ENCODE measurements around the gene COG7. TPM values are rescaled to one million over a fixed set of nuclear protein-coding genes. Genes with fewer than 3 reads are reported as not detected.

COG7 gene
- total RNA-seq: 17.3 TPM

DNA sequence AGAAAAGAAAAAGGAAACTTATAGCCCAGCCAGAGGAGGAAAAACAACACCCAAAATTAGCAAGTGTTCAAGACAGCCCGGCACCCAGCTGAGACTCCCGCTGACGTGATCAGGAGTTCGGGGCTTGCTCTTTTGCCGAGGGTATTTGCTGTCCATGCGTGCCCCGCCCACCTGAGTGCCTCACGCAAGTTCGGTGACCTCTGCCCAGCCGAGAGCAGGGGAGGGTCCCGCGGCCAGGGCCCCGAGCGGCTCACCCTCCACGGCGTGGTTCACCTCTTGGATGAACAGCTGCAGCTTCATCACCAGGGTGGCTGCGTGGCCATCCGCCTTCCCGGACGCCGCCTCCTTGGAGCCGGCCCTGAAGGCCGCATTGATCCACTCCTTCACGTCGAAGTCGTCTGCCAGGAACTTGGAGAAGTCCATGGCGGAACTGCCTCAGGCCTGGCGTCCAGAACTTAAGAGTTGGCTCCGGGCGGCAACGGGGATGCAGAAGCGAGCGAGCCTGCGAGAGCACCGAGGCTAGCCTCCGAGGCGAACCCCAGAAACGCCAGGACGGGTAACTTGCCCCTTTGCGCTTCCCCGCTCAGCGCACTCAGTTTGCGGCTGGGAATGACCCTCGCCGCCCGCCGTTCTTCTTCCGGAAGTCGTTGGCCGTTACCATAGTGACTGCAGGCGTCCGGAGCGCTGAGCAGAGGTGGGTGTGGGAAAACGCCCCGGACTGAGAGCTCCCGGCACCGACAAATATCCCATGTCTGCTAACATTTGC lies at the start of gene COG7:
COG7 (minus strand) TSS at position 618 of the 766 bp plus-strand sequence; CDS start at position 423, 195 bp downstream.

Small RNA genes within 50 kb of the gene (small RNA-seq; reads per million reads assigned to genes)
- not detected for gene RF00072

Other genes with a start within 250 kb of the COG7 start
- gene SCNN1B, start 150.9 kb downstream of the COG7 start, total RNA-seq: 0.23 TPM
- 26.3 TPM for gene GGA2, start 57.3 kb upstream of the COG7 start, total RNA-seq
- 39.0 TPM for gene EARS2, start 104.2 kb upstream of the COG7 start, total RNA-seq
- gene UBFD1, start 104.5 kb upstream of the COG7 start, total RNA-seq: 121 TPM
- gene NDUFAB1, start 143.1 kb upstream of the COG7 start, total RNA-seq: 119 TPM
- 15.5 TPM for gene PALB2, start 188.1 kb upstream of the COG7 start, total RNA-seq
- 89.7 TPM for gene DCTN5, start 188.3 kb upstream of the COG7 start, total RNA-seq
- gene PLK1, start 225.7 kb upstream of the COG7 start, total RNA-seq: 5.1 TPM

Measured in diencephalon (tissue), 1 donor.